SK-N-SH (cell line): ENCODE data around the gene THADA. TPM values are rescaled to one million over a fixed set of nuclear protein-coding genes. Genes with fewer than 3 reads are reported as not detected.
A peak's percentile ranks its signal among the peaks of the same experiment; 100 is the strongest.

ENCODE experiments used
- CTCF ChIA-PET: fragments of 300-600, 350-600 bp; formaldehyde crosslinking; extraction: SDS; loops from one replicate; lab custom pipeline; 2021; lab: Yijun Ruan, JAX
- POLR2A ChIA-PET: fragments of 350-600 bp; sonication (Branson Sonifier 250); formaldehyde crosslinking; extraction: SDS; loops from one replicate; lab custom pipeline; 2020; ENCODE audit warnings: antibody characterized with exemption, inconsistent platforms; lab: Yijun Ruan, JAX
- DNase-seq: peaks from one replicate; pipeline ENCODE4 v3.0.0; 2012
- H2AFZ ChIP-seq: fragments of 200-600 bp; sonication (generic); 2 replicates; pipeline ENCODE4 v1.8.1; 2016; ENCODE audit warnings: antibody characterized with exemption, mild to moderate bottlenecking, low read depth
- H3F3A ChIP-seq: fragments of 200-600 bp; sonication (generic); replicated peaks from 2 replicates; pipeline ENCODE3; 2016; ENCODE audit warnings: antibody characterized with exemption, mild to moderate bottlenecking; ENCODE audit not compliant: insufficient read depth
- H3K27ac ChIP-seq, 2 experiments: fragments of 200-500 bp in 1 of 2; fragments of 200-600 bp in 1 of 2; sonication (Bioruptor generic) in 1 of 2; sonication (generic), shearing (Covaris generic) in 1 of 2; 2 replicates each; pipeline versions ENCODE4 v1.5.1 to v1.6.1; 2014 to 2016; ENCODE audit warnings: low read depth in 2 of 2, inconsistent platforms in 1 of 2, low read length in 1 of 2, mild to moderate bottlenecking in 1 of 2, mixed read lengths in 1 of 2
- H3K27me3 ChIP-seq: fragments of 200-600 bp; sonication (generic), shearing (Covaris generic); 2 replicates; pipeline ENCODE4 v1.6.1; 2016; ENCODE audit warnings: mixed run types; ENCODE audit not compliant: insufficient read depth
- H3K36me3 ChIP-seq, 2 experiments: fragments of 200-500 bp in 1 of 2; fragments of 200-600 bp in 1 of 2; sonication (Bioruptor generic) in 1 of 2; sonication (generic) in 1 of 2; replicated peaks in 1 of 2; 2 replicates each; pipeline versions ENCODE3 to v1.5.1; 2014 to 2016; ENCODE audit warnings: low read length in 1 of 2, mild to moderate bottlenecking in 1 of 2; ENCODE audit not compliant: insufficient read depth in 2 of 2, control insufficient read depth in 1 of 2
- H3K4me1 ChIP-seq, 2 experiments: fragments of 200-500 bp in 1 of 2; fragments of 200-600 bp in 1 of 2; sonication (Bioruptor generic) in 1 of 2; sonication (generic), shearing (Covaris generic) in 1 of 2; 2 replicates each; pipeline versions ENCODE4 v1.5.1 to v1.6.1; 2014 to 2016; ENCODE audit warnings: low read depth in 1 of 2, low read length in 1 of 2, mixed run types in 1 of 2; ENCODE audit not compliant: insufficient read depth in 2 of 2, control insufficient read depth in 1 of 2
- H3K4me2 ChIP-seq: fragments of 200-600 bp; sonication (generic), shearing (Covaris generic); 2 replicates; pipeline ENCODE4 v1.6.1; 2017; ENCODE audit warnings: mixed run types
- H3K4me3 ChIP-seq, 2 experiments: fragments of 200-500 bp in 1 of 2; fragments of 200-600 bp in 1 of 2; sonication (Bioruptor generic) in 1 of 2; sonication (generic), shearing (Covaris generic) in 1 of 2; 2 replicates each; pipeline versions ENCODE4 v1.5.1 to v1.8.1; 2014 to 2016; ENCODE audit warnings: low read depth in 2 of 2, inconsistent platforms in 1 of 2, low read length in 1 of 2, mild to moderate bottlenecking in 1 of 2, mixed read lengths in 1 of 2, moderate library complexity in 1 of 2
- H3K79me2 ChIP-seq: fragments of 200-600 bp; sonication (generic); 2 replicates; pipeline ENCODE4 v1.8.1; 2017; ENCODE audit warnings: mild to moderate bottlenecking; ENCODE audit not compliant: insufficient read depth
- H3K9ac ChIP-seq: fragments of 200-600 bp; sonication (generic); 2 replicates; pipeline ENCODE4 v1.6.1; 2017; ENCODE audit warnings: mixed run types
- H3K9me2 ChIP-seq: fragments of 200-600 bp; sonication (generic); 2 replicates; pipeline ENCODE4 v1.6.1; 2017; ENCODE audit warnings: mixed run types
- H3K9me3 ChIP-seq: fragments of 200-600 bp; sonication (generic); 2 replicates; pipeline ENCODE4 v1.6.1; 2017; ENCODE audit warnings: mixed run types, mild to moderate bottlenecking, moderate library complexity
- H4K20me1 ChIP-seq: fragments of 200-600 bp; sonication (generic); 2 replicates; pipeline ENCODE4 v1.6.1; 2017; ENCODE audit warnings: mild to moderate bottlenecking, mixed run types; ENCODE audit not compliant: insufficient read depth
- EP300 ChIP-seq, 2 experiments: IDR thresholded peaks; 2 replicates each; pipeline versions ENCODE4 v1.4.0 to v1.6.1; 2012; ENCODE audit warnings: borderline replicate concordance in 1 of 2, low read depth in 1 of 2, low read length in 1 of 2
- FOXM1 ChIP-seq: IDR thresholded peaks from 2 replicates; pipeline ENCODE4 v1.4.0; 2012; ENCODE audit warnings: low read depth, mild to moderate bottlenecking
- GABPA ChIP-seq: IDR thresholded peaks from 2 replicates; pipeline ENCODE4 v1.4.0; 2012; ENCODE audit warnings: low read depth, mild to moderate bottlenecking
- IRF3 ChIP-seq: fragments of 150-350 bp; IDR thresholded peaks from 2 replicates; pipeline ENCODE4 v1.6.1; 2016; ENCODE audit warnings: mild to moderate bottlenecking, low read depth, low read length
- JUND ChIP-seq: IDR thresholded peaks from 2 replicates; pipeline ENCODE4 v1.4.0; 2012
- MAX ChIP-seq: IDR thresholded peaks from 2 replicates; pipeline ENCODE4 v1.4.0; 2012; ENCODE audit warnings: low read depth
- MEF2A ChIP-seq: IDR thresholded peaks from 2 replicates; pipeline ENCODE4 v1.4.0; 2012; ENCODE audit warnings: low read depth, borderline replicate concordance
- NRF1 ChIP-seq: IDR thresholded peaks from 2 replicates; pipeline ENCODE4 v1.6.1; 2012; ENCODE audit warnings: low read depth, mild to moderate bottlenecking, low read length
- PBX3 ChIP-seq: IDR thresholded peaks from 2 replicates; pipeline ENCODE4; 2012
- POLR2AphosphoS5 ChIP-seq: IDR thresholded peaks from 2 replicates; pipeline ENCODE4 v1.6.1; 2012; ENCODE audit warnings: low read depth, low read length
- RCOR1 ChIP-seq: fragments of 150-350 bp; IDR thresholded peaks from 2 replicates; pipeline ENCODE4 v1.6.1; 2017; ENCODE audit warnings: antibody characterized with exemption, low read length
- RFX5 ChIP-seq: IDR thresholded peaks from 2 replicates; pipeline ENCODE4 v1.6.1; 2012; ENCODE audit warnings: mild to moderate bottlenecking, improper control_type of control experiment, low read length
- SMC3 ChIP-seq: IDR thresholded peaks from 2 replicates; pipeline ENCODE4 v1.6.1; 2012; ENCODE audit warnings: low read depth, low read length, improper control_type of control experiment
- TCF12 ChIP-seq: IDR thresholded peaks from 2 replicates; pipeline ENCODE4 v1.4.0; 2012
- WGBS: methylation state at CpG from one replicate; pipeline ENCODE4 v1.1.6; 2017; ENCODE audit warnings: low lambda C conversion rate; 5-methylcytosine and 5-hydroxymethylcytosine counted together
- polyA plus RNA-seq, 3 experiments: library from polyadenylated mRNA; depleted of rRNA; stranded (reverse); fragments of >200 nt; gene quantifications; 2 replicates each; pipeline ENCODE4 v1.2.3, GENCODE V29; 2012
- TF ChIP-seq, protein P1 (sequence below): IDR thresholded peaks from 2 replicates; pipeline ENCODE4 v1.4.0; 2012; ENCODE audit warnings: low read depth, borderline replicate concordance

The THADA gene
- polyA plus RNA-seq, 1 of the 3 experiments (the other 2 are of a cell fraction), result 25.6 TPM

DNA sequence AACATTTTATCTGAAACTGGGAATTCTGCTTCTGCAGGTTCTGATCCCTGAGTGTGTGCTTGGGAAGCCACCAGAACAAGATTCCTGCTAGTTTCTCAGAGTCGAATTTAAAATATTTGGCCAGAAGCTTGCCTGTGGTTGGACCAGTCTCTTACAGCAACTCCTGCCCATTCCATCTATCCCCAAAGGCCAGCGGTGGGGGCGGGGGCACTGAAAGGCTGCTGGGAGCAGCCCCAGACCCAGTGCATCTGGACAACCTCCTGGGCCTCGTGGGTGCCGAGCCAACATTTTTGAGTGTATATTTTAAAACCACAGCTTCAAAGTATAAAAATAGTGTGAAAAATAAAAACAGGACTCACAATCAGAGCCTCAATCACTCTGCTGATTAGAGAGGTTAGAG lies 330.8 kb downstream of the THADA start:
- H3K4me3 ChIP-seq, result no peak overlapping the region
- H3K79me2 ChIP-seq, result no peaks in the 10 kb centered on the region
- ChIA-PET POLR2A (interaction anchor here (0.9 kb wide), 1 partner anchor 39 kb away, joined by 3 read pairs; the partner anchor contains the start of gene ZFP36L2), CTCF (interaction anchor here (0.7 to 7.4 kb wide), 10 partner anchors 8 to 437 kb away, joined by 3 to 61 read pairs (median 5); partner anchors contain the start of gene ZFP36L2)
- H3K27ac ChIP-seq, result peak overlapping the region in 1 of 2 experiments; percentile 99; a peak in 2 of 4 replicates
- no peaks in the 10 kb centered on the region for H3K27me3 ChIP-seq
- no peaks in the 10 kb centered on the region for H4K20me1 ChIP-seq
- DNase-seq, result no peak
- H2AFZ ChIP-seq, result no peak overlapping the region
- 73% methylated on average over 5 of the region's 5 CpGs for WGBS
- H3K4me2 ChIP-seq, result no peak overlapping the region
- peaks cover 18 to 55% of the 10 kb centered on the region in 2 experiments for H3K4me1 ChIP-seq
- no peak for TF ChIP-seq MAX
- 0 out of 2 replicates have a peak, but pooled peaks have one; percentile 8 for TF ChIP-seq TCF12
- peaks cover 6% of the 10 kb centered on the region for H3F3A ChIP-seq
- H3K9me2 ChIP-seq, result no peaks in the 10 kb centered on the region
- H3K9ac ChIP-seq, result no peak overlapping the region
- H3K36me3 ChIP-seq, result no peaks in the 10 kb centered on the region
- H3K9me3 ChIP-seq, result no peaks in the 10 kb centered on the region

DNA sequence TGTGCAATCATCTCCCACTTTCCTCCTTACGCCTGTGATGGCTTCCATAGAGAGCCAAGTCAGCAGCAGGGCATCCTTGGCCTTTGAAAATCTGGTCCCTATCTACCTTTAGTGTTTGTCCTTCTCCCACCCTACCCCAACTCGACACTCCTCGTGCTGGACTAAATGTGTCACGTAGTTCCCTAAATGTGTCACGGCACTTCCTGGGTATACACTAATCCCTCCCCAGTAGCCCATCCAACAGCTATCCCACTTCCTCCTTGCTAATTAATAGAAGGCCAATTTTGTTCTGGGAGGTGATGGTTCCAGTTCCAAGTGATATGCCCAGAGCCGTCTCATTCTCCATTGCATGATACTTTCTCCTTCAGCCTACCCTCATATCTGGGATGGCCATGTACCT lies 332.9 kb downstream of the THADA start:
- WGBS, result 96% methylated on average over 6 of the region's 6 CpGs
- no peaks in the 10 kb centered on the region for H3K36me3 ChIP-seq
- H3K4me2 ChIP-seq, result no peak overlapping the region
- H3K9me2 ChIP-seq, result no peaks in the 10 kb centered on the region
- H4K20me1 ChIP-seq, result no peaks in the 10 kb centered on the region
- no peak for DNase-seq
- no peaks in the 10 kb centered on the region for H3K27me3 ChIP-seq
- no peaks in the 10 kb centered on the region for H3K79me2 ChIP-seq
- H3K27ac ChIP-seq, result no peak overlapping the region; a peak in 1 of 4 replicates
- H3F3A ChIP-seq, result no peaks in the 10 kb centered on the region
- H3K9ac ChIP-seq, result no peak overlapping the region
- H3K9me3 ChIP-seq, result no peaks in the 10 kb centered on the region
- CTCF ChIA-PET, result interaction anchor here (0.6 to 2.4 kb wide), 5 partner anchors 11 to 287 kb away, joined by 3 to 8 read pairs (median 4); no protein-coding TSS in a partner anchor
- no peak for TF ChIP-seq FOXM1
- no peak for TF ChIP-seq EP300 (IDR thresholded peaks at IDR 0.05; ENCODE audit: borderline replicate concordance in 1 of 2, low read depth in 1 of 2, low read length in 1 of 2)
- TF ChIP-seq, protein P1, sequence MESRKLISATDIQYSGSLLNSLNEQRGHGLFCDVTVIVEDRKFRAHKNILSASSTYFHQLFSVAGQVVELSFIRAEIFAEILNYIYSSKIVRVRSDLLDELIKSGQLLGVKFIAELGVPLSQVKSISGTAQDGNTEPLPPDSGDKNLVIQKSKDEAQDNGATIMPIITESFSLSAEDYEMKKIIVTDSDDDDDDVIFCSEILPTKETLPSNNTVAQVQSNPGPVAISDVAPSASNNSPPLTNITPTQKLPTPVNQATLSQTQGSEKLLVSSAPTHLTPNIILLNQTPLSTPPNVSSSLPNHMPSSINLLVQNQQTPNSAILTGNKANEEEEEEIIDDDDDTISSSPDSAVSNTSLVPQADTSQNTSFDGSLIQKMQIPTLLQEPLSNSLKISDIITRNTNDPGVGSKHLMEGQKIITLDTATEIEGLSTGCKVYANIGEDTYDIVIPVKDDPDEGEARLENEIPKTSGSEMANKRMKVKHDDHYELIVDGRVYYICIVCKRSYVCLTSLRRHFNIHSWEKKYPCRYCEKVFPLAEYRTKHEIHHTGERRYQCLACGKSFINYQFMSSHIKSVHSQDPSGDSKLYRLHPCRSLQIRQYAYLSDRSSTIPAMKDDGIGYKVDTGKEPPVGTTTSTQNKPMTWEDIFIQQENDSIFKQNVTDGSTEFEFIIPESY, result no peak
- TF ChIP-seq MAX, result no peak
- no peak for TF ChIP-seq SMC3
- no peak for TF ChIP-seq POLR2AphosphoS5
- TF ChIP-seq IRF3, result no peak
- no peak for TF ChIP-seq PBX3
- TF ChIP-seq JUND, result no peak
- no peak for TF ChIP-seq RFX5
- TF ChIP-seq RCOR1, result no peak
- no peak for TF ChIP-seq GABPA
- TF ChIP-seq NRF1, result no peak
- no peak for TF ChIP-seq MEF2A
- peaks cover 0 to 37% of the 10 kb centered on the region in 2 experiments; a peak in 2 of 4 replicates for H3K4me1 ChIP-seq
- POLR2A ChIA-PET, result no interaction called here
- H3K4me3 ChIP-seq, result no peak overlapping the region
- no peak overlapping the region for H2AFZ ChIP-seq
